H1 (cell line): ENCODE measurements around the gene LRPPRC. TPM values are rescaled to one million over a fixed set of nuclear protein-coding genes. Genes with fewer than 3 reads are reported as not detected.

Experiments
- CTCF ChIA-PET: fragments of 300-600 bp; sonication (Branson Sonifier 250); formaldehyde crosslinking; loops from one replicate; lab custom pipeline; 2021; ENCODE audit not compliant: partially characterized antibody; lab: Charles Lee
- POLR2A ChIA-PET: fragments of 300-600 bp; sonication (Branson Sonifier 250); formaldehyde crosslinking; loops from one replicate; lab custom pipeline; 2021; ENCODE audit warnings: inconsistent platforms; ENCODE audit not compliant: partially characterized antibody; lab: Charles Lee
- DNase-seq, 2 experiments: peaks; one replicate each; pipeline versions ENCODE4 v3.0.0 to v3.0.0-alpha.2; 2010 to 2022; ENCODE audit warnings: low spot score in 2 of 2, low read depth in 1 of 2, mixed read lengths in 1 of 2
- FAIRE-seq: peaks from 2 replicates; lab custom pipeline; 2011; peaks lifted over from hg19 to GRCh38; lab: Jason Lieb, UNC
- H2AFZ ChIP-seq: 2 replicates; pipeline ENCODE4 v1.8.1; 2012; ENCODE audit warnings: low read length, inconsistent platforms
- H2AK5ac ChIP-seq: 2 replicates; pipeline ENCODE4 v1.6.1; 2013; ENCODE audit warnings: low read depth, low read length
- H2BK120ac ChIP-seq: replicated peaks from 2 replicates; pipeline ENCODE3; 2013; ENCODE audit warnings: low read depth, low read length, inconsistent platforms
- H2BK12ac ChIP-seq: 2 replicates; pipeline ENCODE4 v1.6.1; 2013; ENCODE audit warnings: low read depth, low read length
- H2BK15ac ChIP-seq: 2 replicates; pipeline ENCODE4 v1.6.1; 2013; ENCODE audit warnings: low read length
- H2BK20ac ChIP-seq: 2 replicates; pipeline ENCODE4 v1.6.1; 2013; ENCODE audit warnings: low read length
- H2BK5ac ChIP-seq: 2 replicates; pipeline ENCODE4 v1.6.1; 2013; ENCODE audit warnings: low read depth, low read length
- H3K14ac ChIP-seq: 2 replicates; pipeline ENCODE4 v1.6.1; 2013; ENCODE audit warnings: inconsistent platforms; ENCODE audit not compliant: insufficient read length
- H3K18ac ChIP-seq: 2 replicates; pipeline ENCODE4 v1.6.1; 2013; ENCODE audit warnings: low read length; ENCODE audit errors: extremely low read depth
- H3K23ac ChIP-seq: 2 replicates; pipeline ENCODE4 v1.6.1; 2013; ENCODE audit warnings: inconsistent platforms; ENCODE audit not compliant: insufficient read length
- H3K23me2 ChIP-seq: 2 replicates; pipeline ENCODE4 v1.6.1; 2013; ENCODE audit warnings: low read depth, low read length
- H3K27ac ChIP-seq: 2 replicates; pipeline ENCODE4 v1.6.1; 2011; ENCODE audit warnings: low read depth, low read length, inconsistent platforms
- H3K27me3 ChIP-seq, 4 experiments: replicated peaks in 1 of 4; 1 replicate in 1 of 4; 2 replicates in 3 of 4; pipeline versions ENCODE4 v1.6.1 to v1.8.1; 2011 to 2013; ENCODE audit warnings: low read length in 3 of 4, mild to moderate bottlenecking in 3 of 4, inconsistent platforms in 2 of 4, mixed read lengths in 2 of 4, moderate library complexity in 1 of 4; ENCODE audit not compliant: control insufficient read depth in 3 of 4, insufficient read depth in 3 of 4; ENCODE audit errors: extremely low read depth in 1 of 4
- H3K36me3 ChIP-seq, 4 experiments: 2 replicates each; pipeline versions ENCODE4 v1.6.1 to v1.8.1; 2011 to 2013; ENCODE audit warnings: mild to moderate bottlenecking in 4 of 4, low read length in 3 of 4, moderate library complexity in 2 of 4, control low read depth in 1 of 4, inconsistent platforms in 1 of 4; ENCODE audit not compliant: insufficient read depth in 4 of 4, control insufficient read depth in 2 of 4
- H3K4ac ChIP-seq: replicated peaks from 2 replicates; pipeline ENCODE3; 2013; ENCODE audit warnings: low read length, low read depth, mixed read lengths, inconsistent platforms; ENCODE audit not compliant: insufficient read length
- H3K4me1 ChIP-seq, 4 experiments: replicated peaks in 1 of 4; 1 replicate in 1 of 4; 2 replicates in 3 of 4; pipeline versions ENCODE4 v1.6.1 to v1.8.1; 2011 to 2013; ENCODE audit warnings: low read length in 3 of 4, inconsistent platforms in 2 of 4, mixed read lengths in 1 of 4; ENCODE audit not compliant: insufficient read depth in 4 of 4, control insufficient read depth in 3 of 4
- H3K4me2 ChIP-seq, 2 experiments: 2 replicates each; pipeline versions ENCODE4 v1.6.1 to v1.8.1; 2011 to 2013; ENCODE audit warnings: low read depth in 2 of 2, low read length in 2 of 2, control low read depth in 1 of 2, inconsistent platforms in 1 of 2, mild to moderate bottlenecking in 1 of 2; ENCODE audit not compliant: insufficient read depth in 1 of 2
- H3K4me3 ChIP-seq, 4 experiments: fragments of 200-600, 300-600 bp in 1 of 4; sonication (generic), shearing (Covaris generic), sonication (Bioruptor Twin) in 1 of 4; 2 replicates each; pipeline versions ENCODE4 v1.5.1 to v1.8.1; 2011 to 2016; ENCODE audit warnings: low read length in 4 of 4, low read depth in 3 of 4, control low read depth in 2 of 4, inconsistent platforms in 2 of 4, mild to moderate bottlenecking in 2 of 4, mixed read lengths in 1 of 4, moderate library complexity in 1 of 4; ENCODE audit not compliant: insufficient read depth in 2 of 4; ENCODE audit errors: extremely low read depth in 1 of 4
- H3K56ac ChIP-seq: replicated peaks from 2 replicates; pipeline ENCODE3; 2013; ENCODE audit warnings: low read depth, mild to moderate bottlenecking, mixed read lengths, low read length, inconsistent platforms; ENCODE audit not compliant: insufficient read length
- H3K79me1 ChIP-seq: 2 replicates; pipeline ENCODE4 v1.6.1; 2013; ENCODE audit warnings: low read depth, low read length, control low read depth
- H3K79me2 ChIP-seq, 2 experiments: 2 replicates each; pipeline versions ENCODE4 v1.6.1 to v1.8.1; 2012 to 2013; ENCODE audit warnings: low read length in 2 of 2, mild to moderate bottlenecking in 2 of 2, inconsistent platforms in 1 of 2; ENCODE audit not compliant: insufficient read depth in 2 of 2, control insufficient read depth in 1 of 2
- H3K9ac ChIP-seq, 4 experiments: replicated peaks in 1 of 4; 1 replicate in 1 of 4; 2 replicates in 3 of 4; pipeline versions ENCODE4 v1.6.1 to v1.8.1; 2011 to 2013; ENCODE audit warnings: low read depth in 3 of 4, low read length in 3 of 4, control low read depth in 2 of 4, mild to moderate bottlenecking in 2 of 4, moderate library complexity in 2 of 4, inconsistent platforms in 1 of 4; ENCODE audit errors: extremely low read depth in 1 of 4
- H3K9me3 ChIP-seq, 2 experiments: 2 replicates each; pipeline versions ENCODE4 v1.6.1 to v1.8.1; 2012 to 2013; ENCODE audit warnings: mild to moderate bottlenecking in 2 of 2, moderate library complexity in 2 of 2, control low read depth in 1 of 2, inconsistent platforms in 1 of 2, low read depth in 1 of 2, low read length in 1 of 2, mixed read lengths in 1 of 2; ENCODE audit not compliant: insufficient read depth in 2 of 2
- H4K20me1 ChIP-seq, 2 experiments: replicated peaks in 1 of 2; 2 replicates each; pipeline versions ENCODE3 to v1.8.1; 2011 to 2013; ENCODE audit warnings: inconsistent platforms in 2 of 2, low read length in 2 of 2, mild to moderate bottlenecking in 1 of 2; ENCODE audit not compliant: insufficient read depth in 2 of 2, control insufficient read depth in 1 of 2
- H4K5ac ChIP-seq: 2 replicates; pipeline ENCODE4 v1.6.1; 2013; ENCODE audit warnings: low read length, low read depth, mixed read lengths, inconsistent platforms; ENCODE audit not compliant: insufficient read length
- H4K8ac ChIP-seq: 2 replicates; pipeline ENCODE4 v1.8.0; 2013; ENCODE audit warnings: mild to moderate bottlenecking, moderate library complexity, low read length, inconsistent platforms; ENCODE audit not compliant: insufficient read depth; ENCODE audit errors: extremely low read depth
- H4K91ac ChIP-seq: replicated peaks from 2 replicates; pipeline ENCODE3; 2013; ENCODE audit warnings: low read length, mixed read lengths, inconsistent platforms; ENCODE audit not compliant: insufficient read length
- CHD1 ChIP-seq: IDR thresholded peaks from 2 replicates; pipeline ENCODE4 v1.6.1; 2012; ENCODE audit warnings: low read depth, low read length, improper control_type of control experiment
- CHD2 ChIP-seq: IDR thresholded peaks from 2 replicates; pipeline ENCODE4 v1.6.1; 2012; ENCODE audit warnings: low read length, improper control_type of control experiment
- EZH2 ChIP-seq: fragments of 200-600 bp; sonication (generic); IDR thresholded peaks from 2 replicates; pipeline ENCODE4 v1.7.1; 2012; ENCODE audit warnings: low read depth, mild to moderate bottlenecking, moderate library complexity, low read length, inconsistent platforms; ENCODE audit not compliant: severe bottlenecking
- HDAC2 ChIP-seq, 2 experiments: fragments of 300-600 bp in 1 of 2; sonication (generic) in 1 of 2; IDR thresholded peaks; 2 replicates each; pipeline ENCODE4 v1.6.1; 2011 to 2012; ENCODE audit warnings: low read depth in 2 of 2, low read length in 2 of 2, mild to moderate bottlenecking in 2 of 2, moderate library complexity in 2 of 2, borderline replicate concordance in 1 of 2, inconsistent platforms in 1 of 2
- JUND ChIP-seq: IDR thresholded peaks from 2 replicates; pipeline ENCODE4 v1.6.1; 2011; ENCODE audit warnings: mild to moderate bottlenecking, improper control_type of control experiment, low read length
- KDM5A ChIP-seq: fragments of 200-600 bp; IDR thresholded peaks from 2 replicates; pipeline ENCODE4 v1.7.1; 2012; ENCODE audit warnings: mild to moderate bottlenecking, low read length, inconsistent platforms, mixed read lengths
- MAFK ChIP-seq: IDR thresholded peaks from 2 replicates; pipeline ENCODE4 v1.6.1; 2012; ENCODE audit warnings: low read depth, mild to moderate bottlenecking, improper control_type of control experiment, low read length
- RBBP5 ChIP-seq: IDR thresholded peaks from 2 replicates; pipeline ENCODE4 v1.7.1; 2012; ENCODE audit warnings: low read depth, mild to moderate bottlenecking, inconsistent platforms, low read length, moderate library complexity, borderline replicate concordance
- SP2 ChIP-seq: IDR thresholded peaks from 2 replicates; pipeline ENCODE4 v1.6.1; 2012; ENCODE audit warnings: mild to moderate bottlenecking, low read length, inconsistent platforms
- SP4 ChIP-seq: IDR thresholded peaks from 2 replicates; pipeline ENCODE4 v1.6.1; 2012; ENCODE audit warnings: low read length, inconsistent platforms
- WGBS, 2 experiments: shearing (Covaris generic) in 1 of 2; methylation state at CpG; one replicate each; pipeline versions ENCODE4 v1.1.6 to v1.1.7; 2013 to 2015; ENCODE audit warnings: low lambda C conversion rate in 2 of 2, mixed read lengths in 2 of 2, inconsistent platforms in 1 of 2, low coverage in 1 of 2, missing lambda C conversion rate in 1 of 2; ENCODE audit not compliant: insufficient replicate concordance in 2 of 2, insufficient coverage in 1 of 2, insufficient read length in 1 of 2; ENCODE audit errors: extremely low coverage in 1 of 2, missing lambda C conversion rate in 1 of 2; 5-methylcytosine and 5-hydroxymethylcytosine counted together
- polyA plus RNA-seq, 7 experiments: library from polyadenylated mRNA; depleted of rRNA in 3 of 7; stranded (reverse) in 5 of 7; unstranded in 2 of 7; fragments of >200 nt in 5 of 7; fragments of 200-250 nt in 2 of 7; gene quantifications; 1 replicate in 5 of 7; 2 replicates in 1 of 7; 4 replicates in 1 of 7; pipeline versions ENCODE4 v1.2.1 to v1.2.3, GENCODE V29; 2011 to 2013; ENCODE audit warnings: missing spikeins in 2 of 7, mixed read lengths in 2 of 7
- total RNA-seq: library from RNA; stranded (reverse); fragmentation: NEBNext Ultra II Directional; extraction: Animal tissue kit (Norgen Biotek cat#: 25700); gene quantifications from 2 replicates; pipeline ENCODE4 v1.2.1, GENCODE V29; 2021
- TF ChIP-seq, protein P1 (sequence below): IDR thresholded peaks from 2 replicates; pipeline ENCODE4 v1.6.1; 2011; ENCODE audit warnings: low read length, improper control_type of control experiment

LRPPRC gene
- total and polyA plus RNA-seq, 2 of the 8 experiments (the other 6 are each of a cell fraction or from before 2014, with no cell fraction given) = 43.4 to 167 TPM

DNA sequence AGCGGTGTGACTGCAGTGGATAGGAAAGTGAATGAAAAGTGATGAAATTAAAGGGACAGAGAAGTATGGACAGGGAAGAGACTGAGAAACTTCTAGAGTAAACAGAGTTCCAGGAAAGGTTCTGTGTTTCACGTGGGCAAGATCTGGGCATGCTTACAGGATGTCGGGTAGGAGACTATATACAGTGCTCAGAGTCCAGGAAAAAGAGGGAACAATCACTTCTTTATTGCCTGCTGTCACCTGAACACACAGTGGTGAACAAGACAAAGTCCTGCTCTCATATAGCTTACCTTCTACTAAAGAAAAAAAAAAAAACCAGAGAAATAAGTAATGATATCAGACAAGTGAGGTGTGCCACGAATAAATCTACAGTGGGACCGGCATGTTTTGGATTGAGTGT is 2.4 kb downstream of the LRPPRC start:
- ChIA-PET CTCF (no interaction called here), POLR2A (interaction anchor here (0.7 to 2.2 kb wide), 2 partner anchors 8 to 12 kb away, joined by 3 to 7 read pairs; no protein-coding TSS in a partner anchor)
- H3K56ac ChIP-seq = no peak overlapping the region
- no peak overlapping the region for H3K18ac ChIP-seq
- no peak overlapping the region for H4K8ac ChIP-seq
- WGBS, 2 experiments = 96% methylated on average over 5 of the region's 5 CpGs; no CpG with 5 or more reads in 1 of the 2 experiments
- no peak overlapping the region for H2BK5ac ChIP-seq
- H2BK12ac ChIP-seq = no peak overlapping the region
- peaks cover 24 to 28% of the 10 kb centered on the region in 2 experiments for H4K20me1 ChIP-seq
- peaks cover 56 to 75% of the 10 kb centered on the region in 2 experiments for H3K79me2 ChIP-seq
- H4K91ac ChIP-seq = no peak overlapping the region
- H3K4me2 ChIP-seq = peak overlapping the region; percentile 75 to 84; a peak in 1 of 4 replicates
- no peaks in the 10 kb centered on the region for H3K27me3 ChIP-seq
- peaks cover 2% of the 10 kb centered on the region; the same call in 1 of the 2 replicates for H3K23me2 ChIP-seq
- H3K36me3 ChIP-seq = peaks cover 2 to 41% (median 18%) of the 10 kb centered on the region in 4 experiments; a peak in 7 of 8 replicates
- H2BK120ac ChIP-seq = no peak overlapping the region
- H3K4ac ChIP-seq = no peak overlapping the region
- no peak overlapping the region for H4K5ac ChIP-seq
- no peak overlapping the region for H2BK20ac ChIP-seq
- H2AK5ac ChIP-seq = no peak overlapping the region
- H3K27ac ChIP-seq = no peak overlapping the region
- no peak overlapping the region for H3K9ac ChIP-seq
- H3K23ac ChIP-seq = no peak overlapping the region
- H3K4me1 ChIP-seq = peaks cover 3 to 7% (median 5%) of the 10 kb centered on the region in 4 experiments; a peak in 5 of 7 replicates
- DNase-seq (no peak), FAIRE-seq (no peak)
- H3K9me3 ChIP-seq = no peaks in the 10 kb centered on the region
- no peak overlapping the region for H3K14ac ChIP-seq
- no peaks in the 10 kb centered on the region; the same call in 1 of the 2 replicates for H3K79me1 ChIP-seq
- H3K4me3 ChIP-seq = peak overlapping the region in 1 of 4 experiments; percentile 100; a peak in 1 of 8 replicates
- H2AFZ ChIP-seq = no peak overlapping the region
- no peak overlapping the region for H2BK15ac ChIP-seq
- TF ChIP-seq KDM5A (no peak), HDAC2 (IDR thresholded peaks at IDR 0.05; ENCODE audit: borderline replicate concordance in 1 of 2, low read depth in 2 of 2, low read length in 2 of 2) (no peak), MAFK (no peak), CHD2 (no peak), CHD1 (no peak), JUND (no peak), EZH2 (no peak), SP4 (no peak), RBBP5 (no peak), SP2 (no peak)
- TF ChIP-seq, protein P1, sequence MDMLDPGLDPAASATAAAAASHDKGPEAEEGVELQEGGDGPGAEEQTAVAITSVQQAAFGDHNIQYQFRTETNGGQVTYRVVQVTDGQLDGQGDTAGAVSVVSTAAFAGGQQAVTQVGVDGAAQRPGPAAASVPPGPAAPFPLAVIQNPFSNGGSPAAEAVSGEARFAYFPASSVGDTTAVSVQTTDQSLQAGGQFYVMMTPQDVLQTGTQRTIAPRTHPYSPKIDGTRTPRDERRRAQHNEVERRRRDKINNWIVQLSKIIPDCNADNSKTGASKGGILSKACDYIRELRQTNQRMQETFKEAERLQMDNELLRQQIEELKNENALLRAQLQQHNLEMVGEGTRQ = no peak
